Left ventricle myocardium inferior (tissue), 1 donor: ENCODE measurements around the gene WRNIP1. TPM values are rescaled to one million over a fixed set of nuclear protein-coding genes. Genes with fewer than 3 reads are reported as not detected.

Experiments
- DNase-seq: peaks from one replicate; pipeline ENCODE4 v3.0.0-alpha.2; 2020
- H3K27ac ChIP-seq: fragments of 200-600 bp; replicated peaks from 2 replicates; pipeline ENCODE4 v1.8.0; 2021
- H3K27me3 ChIP-seq: fragments of 200-600 bp; 2 replicates; pipeline ENCODE4 v1.8.0; 2021; ENCODE audit warnings: low read depth
- H3K36me3 ChIP-seq: fragments of 200-600 bp; 2 replicates; pipeline ENCODE4 v1.8.0; 2021
- H3K4me1 ChIP-seq: fragments of 200-600 bp; 2 replicates; pipeline ENCODE4 v1.8.0; 2021
- H3K4me3 ChIP-seq: fragments of 200-600 bp; 2 replicates; pipeline ENCODE4 v1.8.0; 2021; ENCODE audit warnings: mild to moderate bottlenecking, moderate library complexity
- H3K9me3 ChIP-seq: fragments of 200-600 bp; replicated peaks from 2 replicates; pipeline ENCODE4 v1.8.0; 2021
- intact Hi-C: fragments of 100-400 bp; cut with micrococcal nuclease; formaldehyde crosslinking; loops from one replicate; pipeline ENCODE4 v1.11.0; 2022
- total RNA-seq: library from RNA; stranded (reverse); fragmentation: NEBNext Ultra II Directional; extraction: Animal tissue kit (Norgen Biotek cat#: 25700); gene quantifications from one replicate; pipeline ENCODE4 v1.2.1, GENCODE V29; 2021
- TF ChIP-seq, protein P1 (sequence below): fragments of 200-600 bp; IDR thresholded peaks from 2 replicates; pipeline ENCODE4 v1.8.0; 2021; ENCODE audit warnings: antibody characterized with exemption, mild to moderate bottlenecking, borderline replicate concordance
- donor health status: DM: no; HTN: yes; CAD: no; lungs with severe emphysema.

The WRNIP1 gene
- total RNA-seq, 1 donor from 2014 or later, result 39.4 TPM

DNA sequence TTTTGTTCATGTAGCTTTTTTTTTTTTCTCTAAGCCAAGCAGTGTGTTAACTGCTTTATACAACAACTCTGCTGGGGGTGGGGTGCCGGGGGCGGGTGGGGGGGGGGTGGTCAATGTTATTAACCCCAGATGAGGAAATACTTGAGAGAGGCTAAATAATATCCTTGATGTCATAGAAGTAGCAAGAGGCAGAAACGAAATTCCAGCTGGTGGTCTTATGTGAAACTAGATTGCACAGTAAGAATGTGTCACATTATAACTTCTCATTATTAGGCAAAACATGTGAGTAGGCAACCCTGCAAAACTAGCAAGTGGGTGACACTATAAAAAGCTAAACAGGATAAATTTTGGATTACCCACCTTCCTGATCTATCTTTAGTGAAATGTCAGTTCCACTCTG is 27.3 kb upstream of the WRNIP1 start:
- intact Hi-C loops, result no loop called here

DNA sequence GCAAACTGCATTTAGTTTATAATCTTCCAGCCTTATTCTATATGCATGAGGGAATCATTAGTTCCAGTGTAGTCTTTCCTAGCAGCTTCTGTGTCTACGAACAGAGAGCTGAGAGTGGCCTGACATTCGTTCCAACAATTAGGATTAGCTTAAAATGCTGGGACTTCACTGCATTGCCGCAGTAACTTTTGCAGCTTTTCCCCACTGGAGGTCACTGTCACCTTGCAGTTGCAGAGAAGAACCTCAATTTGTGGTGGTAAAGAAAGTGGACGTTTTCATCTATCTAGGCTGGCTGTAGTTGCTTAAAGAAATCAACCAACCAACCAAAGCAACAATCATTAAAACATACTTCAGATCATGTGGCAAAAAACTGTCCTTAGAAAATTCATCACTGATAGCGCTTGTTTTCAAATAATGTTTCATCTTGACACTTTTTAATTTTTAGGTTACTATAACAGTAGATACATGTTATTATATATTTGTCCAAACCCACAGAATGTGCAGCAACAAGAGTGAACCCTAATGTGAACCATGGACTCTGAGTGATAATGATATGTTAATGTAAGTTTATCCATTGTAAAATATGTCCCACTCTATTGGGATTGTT is 26.7 kb upstream of the WRNIP1 start:
- peaks cover 39% of the 10 kb centered on the region for H3K4me1 ChIP-seq
- H3K36me3 ChIP-seq, result no peaks in the 10 kb centered on the region
- no peaks in the 10 kb centered on the region for H3K27me3 ChIP-seq
- no peaks in the 10 kb centered on the region for H3K9me3 ChIP-seq
- H3K27ac ChIP-seq, result peak overlapping the region; percentile 62
- TF ChIP-seq, protein P1, sequence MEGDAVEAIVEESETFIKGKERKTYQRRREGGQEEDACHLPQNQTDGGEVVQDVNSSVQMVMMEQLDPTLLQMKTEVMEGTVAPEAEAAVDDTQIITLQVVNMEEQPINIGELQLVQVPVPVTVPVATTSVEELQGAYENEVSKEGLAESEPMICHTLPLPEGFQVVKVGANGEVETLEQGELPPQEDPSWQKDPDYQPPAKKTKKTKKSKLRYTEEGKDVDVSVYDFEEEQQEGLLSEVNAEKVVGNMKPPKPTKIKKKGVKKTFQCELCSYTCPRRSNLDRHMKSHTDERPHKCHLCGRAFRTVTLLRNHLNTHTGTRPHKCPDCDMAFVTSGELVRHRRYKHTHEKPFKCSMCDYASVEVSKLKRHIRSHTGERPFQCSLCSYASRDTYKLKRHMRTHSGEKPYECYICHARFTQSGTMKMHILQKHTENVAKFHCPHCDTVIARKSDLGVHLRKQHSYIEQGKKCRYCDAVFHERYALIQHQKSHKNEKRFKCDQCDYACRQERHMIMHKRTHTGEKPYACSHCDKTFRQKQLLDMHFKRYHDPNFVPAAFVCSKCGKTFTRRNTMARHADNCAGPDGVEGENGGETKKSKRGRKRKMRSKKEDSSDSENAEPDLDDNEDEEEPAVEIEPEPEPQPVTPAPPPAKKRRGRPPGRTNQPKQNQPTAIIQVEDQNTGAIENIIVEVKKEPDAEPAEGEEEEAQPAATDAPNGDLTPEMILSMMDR, result peak; percentile 73
- intact Hi-C loops, result no loop called here
- no peak for DNase-seq
- no peak overlapping the region for H3K4me3 ChIP-seq

More for the DNA sequence above, 27.3 kb upstream of the WRNIP1 start:
- Histone ChIP-seq H3K4me3 (no peak overlapping the region), H3K27ac (peak overlapping the region; percentile 62), H3K4me1 (peaks cover 45% of the 10 kb centered on the region), H3K9me3 (no peaks in the 10 kb centered on the region), H3K27me3 (no peaks in the 10 kb centered on the region), H3K36me3 (no peaks in the 10 kb centered on the region)
- no peak for DNase-seq
- TF ChIP-seq, protein P1, result no peak

DNA sequence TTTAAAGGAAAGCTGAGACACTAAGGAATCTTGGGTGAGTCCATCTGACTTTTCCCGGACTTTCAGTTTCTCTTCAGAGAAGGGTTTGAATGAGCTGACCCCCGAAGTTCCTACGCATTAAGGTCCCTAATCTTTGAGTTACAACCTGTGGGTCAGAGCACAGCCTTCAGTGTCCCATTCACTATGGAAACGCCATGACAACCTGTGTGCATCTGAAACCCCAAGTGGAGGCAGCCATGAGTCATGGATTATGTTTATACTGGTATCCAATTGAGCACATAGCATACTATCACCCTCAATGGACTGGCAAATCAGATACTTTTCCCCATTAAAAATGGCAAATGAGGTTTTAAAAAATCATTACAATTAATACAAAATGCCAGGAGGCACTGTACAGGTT is 25.9 kb upstream of the WRNIP1 start:
- intact Hi-C loops, result no loop called here

DNA sequence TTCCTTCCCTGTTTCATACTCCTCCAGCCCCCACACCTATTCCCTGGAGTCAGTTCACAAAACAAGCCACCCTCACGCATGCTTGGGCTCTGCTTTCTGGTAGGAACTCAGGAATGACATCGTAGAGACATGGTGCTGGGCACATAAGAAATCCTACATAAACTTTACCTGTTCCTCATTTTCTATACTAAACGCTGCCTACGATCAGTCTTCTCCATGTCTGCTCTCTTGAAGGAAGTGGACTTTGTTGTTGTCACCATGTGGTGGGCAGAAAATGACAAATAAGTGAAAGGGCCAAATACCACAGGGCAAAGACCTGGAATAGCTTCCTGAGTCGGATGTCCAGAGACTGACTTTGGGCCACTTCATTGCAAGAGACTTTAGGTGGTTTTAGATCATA is 24.6 kb upstream of the WRNIP1 start:
- Histone ChIP-seq H3K27ac (peak overlapping the region; percentile 62), H3K27me3 (no peaks in the 10 kb centered on the region), H3K4me1 (peaks cover 30% of the 10 kb centered on the region), H3K4me3 (no peak overlapping the region), H3K36me3 (no peaks in the 10 kb centered on the region), H3K9me3 (no peaks in the 10 kb centered on the region)
- intact Hi-C loops, result no loop called here
- TF ChIP-seq, protein P1, result no peak
- no peak for DNase-seq

More for the DNA sequence above, 25.9 kb upstream of the WRNIP1 start:
- Histone ChIP-seq H3K9me3 (no peaks in the 10 kb centered on the region), H3K4me3 (no peak overlapping the region), H3K36me3 (no peaks in the 10 kb centered on the region), H3K27me3 (no peaks in the 10 kb centered on the region), H3K4me1 (peaks cover 33% of the 10 kb centered on the region), H3K27ac (peak overlapping the region; percentile 62)
- TF ChIP-seq, protein P1, result no peak
- no peak for DNase-seq

DNA sequence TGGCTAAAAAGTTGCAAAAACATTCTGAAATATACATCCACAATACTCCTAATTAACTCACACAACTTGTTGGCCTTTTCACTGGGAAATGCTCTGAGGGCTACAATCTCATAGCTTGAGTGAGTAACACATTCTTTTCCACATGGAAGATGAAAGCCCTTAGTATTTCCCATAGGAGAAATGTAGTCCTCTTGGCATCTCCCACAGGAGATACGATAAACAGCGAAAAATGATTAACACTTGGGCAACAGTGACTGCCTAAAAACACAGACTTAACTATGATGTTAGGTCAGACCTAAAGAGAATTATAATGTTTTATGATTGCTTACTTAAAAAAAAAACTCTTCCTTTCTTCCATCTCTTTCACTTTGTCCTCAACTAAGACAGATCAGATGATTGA is 23.4 kb upstream of the WRNIP1 start:
- Histone ChIP-seq H3K27ac (peak overlapping the region; percentile 62), H3K9me3 (no peaks in the 10 kb centered on the region), H3K27me3 (no peaks in the 10 kb centered on the region), H3K4me3 (no peak overlapping the region), H3K4me1 (peaks cover 30% of the 10 kb centered on the region), H3K36me3 (no peaks in the 10 kb centered on the region)
- intact Hi-C loops, result no loop called here
- DNase-seq, result no peak
- TF ChIP-seq, protein P1, result no peak
